ENCODE results near the gene BLOC1S6.
"Not testable (repeated sequence)": the region's sequence is repeated elsewhere in the genome, so short reads cannot be mapped to it uniquely, and the experiment has no call there.

BLOC1S6 gene

DNA sequence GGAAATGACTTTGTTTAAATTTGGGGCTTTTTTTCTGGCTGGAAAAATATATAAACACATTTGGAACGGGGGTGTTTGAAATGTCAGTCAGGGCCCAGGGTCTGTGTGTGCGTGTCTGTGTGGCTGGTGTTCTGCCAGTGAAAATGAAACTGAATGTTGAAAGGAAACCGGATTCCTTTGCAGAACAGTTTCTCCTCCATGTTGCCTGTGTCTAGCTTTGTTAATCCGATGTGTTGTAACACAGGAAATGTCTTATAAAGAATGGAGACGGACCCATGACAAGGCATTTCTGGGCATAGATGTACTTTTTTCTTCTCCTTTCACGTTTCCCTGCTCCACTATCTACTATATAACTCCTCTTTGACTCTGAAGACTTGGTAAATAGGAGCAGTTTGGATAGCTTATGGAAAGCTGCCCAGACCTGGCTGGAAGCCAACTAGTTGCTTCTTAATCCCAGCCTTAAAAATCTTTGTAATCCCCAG lies 50.4 kb downstream of the BLOC1S6 start:
- in situ Hi-C loops (cut with MboI; ENCODE audit: low sequenced_read_pairs), result no loop called here

DNA sequence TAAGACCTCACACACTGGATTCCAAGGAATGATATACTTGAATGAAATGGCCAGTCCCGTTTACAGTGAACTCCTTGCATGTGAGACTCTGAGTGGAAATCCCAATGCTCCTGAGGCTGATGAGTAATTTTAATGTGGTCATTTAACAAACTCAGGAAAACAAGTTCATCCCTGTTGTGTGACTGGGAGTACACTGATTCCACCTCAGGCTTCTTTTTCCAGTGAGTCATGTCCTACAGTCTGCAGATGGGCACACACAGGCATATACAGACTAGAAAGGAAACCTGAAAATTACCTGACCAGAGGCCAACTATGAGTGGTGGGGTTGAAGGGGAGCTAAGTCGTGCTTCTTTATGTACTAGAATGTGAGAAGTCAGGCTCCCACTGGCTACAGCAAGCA lies 53.4 kb downstream of the BLOC1S6 start:
- in situ Hi-C loops (cut with MboI; ENCODE audit: low sequenced_read_pairs), result no loop called here

DNA sequence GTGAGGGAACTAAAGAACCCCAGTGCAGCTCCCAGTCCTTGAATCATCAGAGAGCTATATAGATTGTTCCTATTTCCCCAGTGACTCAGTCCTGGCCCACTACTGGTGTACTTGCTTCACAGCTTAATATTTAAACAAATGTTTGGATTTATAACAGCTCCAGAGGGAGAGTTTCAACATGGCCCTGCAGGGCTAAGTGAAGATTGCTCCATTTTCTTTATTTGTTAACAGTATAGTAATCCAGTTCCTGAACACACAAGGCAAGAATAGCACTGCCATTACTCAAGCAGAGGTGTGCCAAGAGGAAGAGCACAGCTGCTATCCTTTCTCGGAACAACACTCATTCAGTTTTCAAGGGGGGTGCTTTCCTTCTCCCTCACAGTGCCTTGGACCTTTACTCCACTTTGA lies 54.2 kb downstream of the BLOC1S6 start:
- in situ Hi-C loops (cut with MboI; ENCODE audit: low sequenced_read_pairs), result no loop called here

DNA sequence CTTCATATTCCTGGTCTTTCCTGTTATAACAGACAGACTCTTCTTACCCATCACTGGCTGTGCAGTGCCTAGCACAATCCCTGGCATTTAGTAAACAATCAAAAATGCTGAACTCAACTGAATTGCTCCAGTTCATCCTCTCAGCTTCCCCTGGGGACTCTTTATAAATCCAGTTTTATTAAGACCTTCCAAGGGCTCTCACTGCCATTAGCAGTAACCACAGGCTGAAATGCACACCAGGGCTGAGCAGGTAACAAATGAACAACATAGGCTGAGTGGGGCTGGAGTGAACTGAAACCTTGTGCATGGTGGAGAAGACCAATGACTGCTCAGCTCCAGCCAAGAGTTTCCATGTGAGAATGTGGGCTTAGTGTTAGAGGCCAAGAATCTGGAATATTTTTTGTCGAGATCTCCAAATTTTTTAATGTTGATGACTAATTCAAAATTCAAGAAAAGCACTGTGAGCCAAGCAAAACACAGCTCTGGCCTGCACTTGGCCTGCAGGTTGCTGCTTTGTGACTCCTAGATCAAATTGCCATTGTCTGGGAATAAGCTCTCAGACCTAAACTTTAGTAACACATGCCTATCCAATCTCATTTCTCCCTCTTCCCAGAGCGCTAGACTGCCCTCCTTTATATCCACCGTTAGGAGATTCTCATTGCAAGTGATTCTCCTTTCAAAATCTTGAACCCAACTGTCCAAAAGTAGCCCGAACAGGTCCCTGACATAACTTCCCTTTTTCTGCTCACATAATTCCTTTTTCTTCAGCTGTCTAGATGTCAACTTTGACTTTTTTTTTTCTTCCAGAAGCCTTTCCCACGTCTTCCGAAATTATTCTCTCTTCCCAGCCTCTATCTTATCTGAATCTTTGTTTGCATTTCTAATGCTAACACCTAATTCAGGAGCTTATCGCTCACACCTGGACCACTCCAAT lies 55.1 kb downstream of the BLOC1S6 start:
- in situ Hi-C loops (cut with MboI; ENCODE audit: low sequenced_read_pairs), result no loop called here

DNA sequence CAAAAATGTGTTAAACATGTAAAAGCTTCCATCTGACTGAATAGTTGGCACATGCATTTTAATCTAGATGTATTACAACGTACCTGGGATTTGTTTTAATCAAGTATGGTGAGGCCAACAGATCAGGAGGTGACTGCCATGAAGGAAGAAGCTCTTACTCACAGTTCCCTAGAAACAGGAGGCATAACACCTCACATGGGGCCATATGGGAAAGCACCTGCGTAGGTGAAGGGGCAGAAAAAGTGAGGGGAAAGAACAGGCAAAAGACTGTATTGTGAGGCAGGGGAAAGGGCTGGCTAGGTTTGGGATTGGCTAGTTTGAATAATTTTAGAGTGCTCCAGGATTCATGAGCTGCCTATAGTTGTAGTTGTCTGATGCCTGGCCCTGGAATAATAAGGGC lies 57.3 kb downstream of the BLOC1S6 start:
- in situ Hi-C loops (cut with MboI; ENCODE audit: low sequenced_read_pairs), result no loop called here

GRCh38 chr15:45645026-45645980 lies 58.1 kb downstream of the BLOC1S6 start:
- in situ Hi-C loops (cut with MboI; ENCODE audit: low sequenced_read_pairs), result no loop called here

DNA sequence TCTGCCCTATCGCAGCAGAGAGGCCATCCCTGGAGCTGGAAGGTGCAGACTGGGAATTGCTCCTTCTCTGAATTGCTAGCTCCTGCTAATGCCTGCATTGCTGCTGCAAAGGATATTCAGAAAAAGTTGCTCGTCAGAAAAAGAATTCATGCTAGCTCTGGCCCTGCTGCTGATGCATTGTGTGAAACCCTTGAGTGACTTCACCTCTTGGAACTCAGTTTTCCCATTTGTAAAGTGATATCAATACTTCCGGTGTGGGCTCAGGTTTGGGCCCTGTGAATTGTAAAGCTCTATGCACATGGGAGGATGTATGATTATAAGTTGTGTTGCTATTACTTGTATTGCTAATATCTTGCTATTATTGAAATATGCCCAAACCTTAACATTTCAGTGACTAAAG lies 59.0 kb downstream of the BLOC1S6 start:
- in situ Hi-C loops (cut with MboI; ENCODE audit: low sequenced_read_pairs), result no loop called here

- in situ Hi-C loops (cut with MboI; ENCODE audit: low sequenced_read_pairs), result no loop called here
These were observed 60.6 kb downstream of the BLOC1S6 start for GRCh38 chr15:45647828-45648227.

GRCh38 chr15:45648521-45649200 lies 61.5 kb downstream of the BLOC1S6 start:
- in situ Hi-C loops (cut with MboI; ENCODE audit: low sequenced_read_pairs), result no loop called here

DNA sequence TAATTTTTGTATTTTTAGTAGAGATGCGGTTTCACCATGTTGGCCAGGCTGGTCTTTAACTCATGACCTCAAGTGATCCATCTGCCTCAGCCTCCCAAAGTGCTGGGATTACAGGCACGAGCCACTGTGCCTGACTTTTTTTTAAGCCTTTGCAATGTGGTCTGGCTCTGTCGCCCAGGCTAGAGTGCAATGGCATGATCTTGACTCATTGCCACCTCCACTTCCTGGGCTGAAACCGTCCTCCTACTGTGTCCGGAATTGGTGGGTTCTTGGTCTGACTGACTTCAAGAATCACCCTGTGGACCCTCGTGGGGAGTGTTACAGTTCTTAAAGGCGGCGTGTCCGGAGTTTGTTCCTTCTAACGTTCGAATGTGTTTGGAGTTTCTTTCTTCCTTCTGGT lies 62.8 kb downstream of the BLOC1S6 start:
- in situ Hi-C loops (cut with MboI; ENCODE audit: low sequenced_read_pairs), result not testable (repeated sequence)

DNA sequence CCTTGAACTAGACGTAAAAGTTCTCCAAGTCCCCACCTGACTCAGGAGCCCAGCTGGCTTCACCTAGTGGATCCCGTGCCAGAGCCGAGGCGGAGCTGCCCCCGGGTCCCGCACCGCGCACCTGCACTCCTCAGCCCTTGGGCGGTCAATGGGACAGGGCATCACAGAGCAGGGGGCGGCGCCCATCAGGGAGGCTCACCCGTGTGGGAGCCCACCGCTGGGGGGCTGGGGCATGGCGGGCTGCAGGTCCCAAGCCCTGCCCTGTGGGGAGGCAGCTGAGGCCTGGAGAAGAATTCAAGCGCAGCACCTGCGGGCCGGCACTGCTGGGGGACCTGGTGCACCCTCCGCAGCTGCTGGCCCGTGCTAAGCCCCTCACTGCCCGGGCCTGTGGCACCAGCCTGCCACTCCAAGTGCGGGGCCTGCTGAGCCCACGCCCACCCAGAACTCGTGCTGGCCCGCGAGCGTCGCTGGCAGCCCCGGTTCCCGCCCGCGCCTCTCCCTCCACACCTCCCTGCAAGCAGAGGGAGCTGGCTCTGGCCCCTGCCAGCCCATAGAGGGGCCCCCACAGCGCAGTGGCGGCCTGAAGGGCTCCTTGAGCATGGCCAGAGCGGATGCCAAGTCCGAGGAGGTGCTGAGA lies 63.8 kb downstream of the BLOC1S6 start:
- in situ Hi-C loops (cut with MboI; ENCODE audit: low sequenced_read_pairs), result no loop called here

GRCh38 chr15:45653702-45654424 lies 66.7 kb downstream of the BLOC1S6 start:
- in situ Hi-C loops (cut with MboI; ENCODE audit: low sequenced_read_pairs), result no loop called here

GRCh38 chr15:45654749-45655148 lies 67.6 kb downstream of the BLOC1S6 start:
- in situ Hi-C loops (cut with MboI; ENCODE audit: low sequenced_read_pairs), result no loop called here

DNA sequence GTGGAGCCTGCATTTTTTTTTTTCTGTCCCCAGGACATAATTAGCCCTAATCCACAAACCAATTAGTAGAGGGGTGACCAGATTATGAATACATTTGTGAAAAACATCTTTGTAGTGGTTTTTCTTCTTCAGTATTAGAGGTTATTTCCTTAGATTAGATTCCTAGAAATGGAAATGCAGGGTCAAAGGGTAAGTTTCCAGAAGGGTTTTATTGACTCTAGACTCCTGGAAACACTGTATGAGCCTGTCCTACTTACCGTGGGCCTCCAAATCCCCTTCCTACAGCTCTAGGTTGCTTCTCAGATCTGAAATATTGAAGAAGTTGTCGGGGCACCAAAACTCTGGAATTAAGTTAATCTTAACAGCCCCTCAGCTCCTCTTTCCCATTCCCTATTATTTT lies 70.1 kb downstream of the BLOC1S6 start:
- in situ Hi-C loops (cut with MboI; ENCODE audit: low sequenced_read_pairs), result no loop called here

- in situ Hi-C loops (cut with MboI; ENCODE audit: low sequenced_read_pairs), result no loop called here
These were observed 70.8 kb downstream of the BLOC1S6 start for GRCh38 chr15:45657764-45658545.

Data from HL-60/S4 treated with retinoic acid at 250 ng/mL for 4 days and 3 days (cell line).